NCI-H1092 treated with DMSO at 0.1 percent for 48 hours (cell line): ENCODE data around the gene GLT8D1.

Experiments used
- DNase-seq: peaks from one replicate; lab custom pipeline; 2025; lab: John Stamatoyannopoulos, UW

Gene GLT8D1

DNA sequence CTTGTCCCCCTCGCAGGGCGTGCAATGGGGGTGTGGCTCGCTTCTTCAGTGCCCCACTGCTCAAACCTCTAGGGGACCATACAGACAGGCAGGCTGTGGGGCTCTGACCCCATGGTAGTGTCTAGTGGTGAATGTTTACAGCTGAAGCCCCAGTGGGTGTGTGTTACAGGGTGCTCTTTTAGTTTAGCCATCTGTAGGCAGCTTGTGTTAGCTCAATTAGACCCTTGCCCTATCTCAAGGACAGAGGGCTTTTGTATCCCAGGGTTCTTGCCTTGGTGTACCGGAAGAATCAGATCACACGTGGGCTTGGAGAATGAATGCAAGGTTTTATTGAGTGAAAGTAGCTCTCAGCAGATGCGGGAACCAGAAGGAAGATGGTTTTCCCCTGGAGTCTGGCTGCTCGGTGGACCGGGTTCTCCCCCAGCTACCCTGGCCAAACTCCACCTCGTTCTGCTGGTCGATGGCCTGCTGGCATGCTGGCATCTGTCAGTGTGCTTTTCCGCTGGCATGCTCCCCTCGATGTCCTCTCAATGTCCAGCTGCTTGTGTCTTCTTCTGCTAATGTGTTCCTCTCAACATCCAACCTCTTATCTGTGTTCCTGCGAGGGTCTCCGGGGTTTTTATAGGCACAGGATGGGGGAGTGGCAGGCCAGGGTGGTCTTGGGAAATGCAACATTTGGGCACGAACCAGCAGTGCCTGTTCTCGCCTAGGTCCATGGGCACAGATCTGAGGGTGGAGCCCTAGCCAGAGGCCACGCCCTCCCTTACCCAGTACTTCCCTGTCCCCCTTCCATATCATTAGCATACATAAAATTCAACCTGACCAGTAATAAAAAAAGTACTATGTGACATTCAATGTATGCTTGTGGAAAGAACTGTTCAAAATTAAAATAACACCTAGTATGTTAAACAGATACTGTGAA is 7.0 kb upstream of the GLT8D1 start:
- DNase-seq = no peak

GRCh38 chr3:52710512-52710911 is 4.9 kb upstream of the GLT8D1 start:
- DNase-seq = no peak

DNA sequence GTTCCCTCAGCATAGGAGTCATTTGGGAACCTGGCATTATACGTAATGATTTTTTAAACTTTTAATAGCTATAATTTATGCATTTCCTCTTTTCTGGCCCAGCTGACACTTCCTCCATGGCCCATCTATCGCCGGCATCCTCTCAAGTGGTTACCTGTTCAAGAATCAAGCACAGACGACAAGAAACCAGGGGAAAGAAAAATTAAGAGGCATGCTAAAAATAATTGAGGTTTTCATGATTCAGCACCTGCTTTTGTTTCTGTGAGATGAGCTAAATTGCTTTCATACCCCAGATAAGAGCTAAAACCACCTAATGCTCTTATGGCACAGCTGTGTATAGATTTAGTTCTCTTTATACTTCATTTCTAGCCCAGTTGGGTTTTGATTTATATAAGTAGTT is 2.0 kb upstream of the GLT8D1 start:
- no peak for DNase-seq

DNA sequence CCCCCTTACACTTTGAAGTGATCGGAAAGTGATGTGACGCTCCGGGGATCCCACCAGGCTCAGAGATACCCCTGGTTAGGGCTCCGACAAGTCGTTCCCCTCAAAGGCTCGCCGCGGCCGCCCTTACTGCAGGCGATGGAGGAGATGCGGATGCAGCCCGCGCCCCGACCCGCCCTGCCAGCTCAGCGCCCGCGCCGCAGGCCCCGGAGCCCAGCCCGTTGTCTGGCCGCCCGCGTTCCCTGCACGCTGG is 228 bp downstream of the GLT8D1 start:
- DNase-seq = no peak

GRCh38 chr3:52704611-52705437 is 767 bp downstream of the GLT8D1 start:
- DNase-seq = no peak

DNA sequence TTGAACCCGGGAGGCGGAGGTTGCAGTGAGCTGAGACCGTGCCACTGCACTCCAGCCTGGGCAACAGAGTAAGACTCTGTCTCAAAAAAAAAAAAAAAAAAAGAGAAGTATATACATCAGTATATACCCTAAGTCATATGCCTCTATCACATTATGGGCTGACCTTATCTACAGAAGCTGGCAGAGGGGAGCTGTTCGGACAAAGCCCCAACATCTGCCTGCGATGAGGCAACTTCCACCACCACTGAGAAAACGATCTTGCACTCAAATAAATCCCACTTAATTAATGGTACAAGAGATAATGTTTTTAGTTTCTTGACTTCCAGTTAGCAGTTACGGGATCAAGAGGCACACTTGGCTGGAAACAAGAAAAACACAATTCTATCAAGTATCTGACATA is 2.2 kb downstream of the GLT8D1 start:
- no peak for DNase-seq

- no peak for DNase-seq
Measured at GRCh38 chr3:52697632-52697965, 8.0 kb downstream of the GLT8D1 start.

- no peak for DNase-seq
Measured at GRCh38 chr3:52696830-52697631, 8.6 kb downstream of the GLT8D1 start.

- DNase-seq = no peak
Measured at GRCh38 chr3:52695798-52696671, 9.6 kb downstream of the GLT8D1 start.

DNA sequence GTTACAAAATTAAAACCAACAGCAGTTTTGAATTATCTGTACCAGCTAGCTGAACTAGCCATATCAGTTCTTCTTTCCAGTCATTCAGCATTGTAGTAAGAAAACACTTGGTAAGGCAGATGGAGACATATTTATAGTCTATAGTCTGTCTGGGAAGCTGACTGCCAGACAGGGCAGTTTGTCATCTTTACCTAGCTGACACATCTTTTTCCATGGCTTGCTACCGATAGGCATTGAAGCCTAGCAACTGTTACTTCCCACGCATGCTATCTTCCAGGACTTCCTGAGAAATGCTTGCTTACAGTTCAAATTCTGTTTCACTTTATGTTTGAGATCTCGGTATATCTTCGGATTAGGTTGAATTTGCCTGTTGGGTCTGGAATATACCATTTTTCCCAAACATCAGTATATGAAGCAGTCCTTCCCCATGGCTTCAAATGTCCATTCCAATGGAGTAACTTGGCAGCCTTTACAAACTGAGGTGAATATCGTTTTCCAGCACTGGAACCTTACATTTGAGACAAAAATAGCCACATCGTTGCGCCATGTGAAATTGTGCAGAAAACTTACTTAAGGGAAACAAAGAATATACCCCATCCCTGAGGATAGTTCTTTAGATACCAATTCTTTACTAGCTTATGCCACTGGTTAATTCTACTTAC is 10.9 kb downstream of the GLT8D1 start:
- no peak for DNase-seq

GRCh38 chr3:52693071-52693470 is 12.5 kb downstream of the GLT8D1 start:
- no peak for DNase-seq

- no peak for DNase-seq
Measured at GRCh38 chr3:52690560-52690959, 15.0 kb downstream of the GLT8D1 start.

- no peak for DNase-seq
Measured at GRCh38 chr3:52689151-52689550, 16.4 kb downstream of the GLT8D1 start.

DNA sequence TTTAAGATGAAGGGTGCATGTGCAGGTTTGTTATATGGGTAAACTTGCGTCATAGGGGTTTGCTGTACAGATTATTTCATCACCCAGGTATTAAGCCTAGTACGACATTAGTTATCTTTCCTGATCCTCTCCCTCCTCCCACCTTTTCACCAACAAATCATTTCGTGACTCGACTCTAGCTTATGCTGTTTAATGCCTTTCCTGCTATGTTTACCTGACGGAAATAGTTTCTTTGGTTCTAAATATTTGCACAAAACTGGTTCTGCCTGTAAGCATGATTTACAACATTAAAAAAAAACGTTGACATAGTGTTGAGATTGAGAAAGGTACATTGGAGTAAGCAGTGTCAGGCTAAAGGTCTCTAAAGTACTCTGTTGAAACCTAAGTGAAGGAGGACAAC is 17.3 kb downstream of the GLT8D1 start:
- DNase-seq = no peak

DNA sequence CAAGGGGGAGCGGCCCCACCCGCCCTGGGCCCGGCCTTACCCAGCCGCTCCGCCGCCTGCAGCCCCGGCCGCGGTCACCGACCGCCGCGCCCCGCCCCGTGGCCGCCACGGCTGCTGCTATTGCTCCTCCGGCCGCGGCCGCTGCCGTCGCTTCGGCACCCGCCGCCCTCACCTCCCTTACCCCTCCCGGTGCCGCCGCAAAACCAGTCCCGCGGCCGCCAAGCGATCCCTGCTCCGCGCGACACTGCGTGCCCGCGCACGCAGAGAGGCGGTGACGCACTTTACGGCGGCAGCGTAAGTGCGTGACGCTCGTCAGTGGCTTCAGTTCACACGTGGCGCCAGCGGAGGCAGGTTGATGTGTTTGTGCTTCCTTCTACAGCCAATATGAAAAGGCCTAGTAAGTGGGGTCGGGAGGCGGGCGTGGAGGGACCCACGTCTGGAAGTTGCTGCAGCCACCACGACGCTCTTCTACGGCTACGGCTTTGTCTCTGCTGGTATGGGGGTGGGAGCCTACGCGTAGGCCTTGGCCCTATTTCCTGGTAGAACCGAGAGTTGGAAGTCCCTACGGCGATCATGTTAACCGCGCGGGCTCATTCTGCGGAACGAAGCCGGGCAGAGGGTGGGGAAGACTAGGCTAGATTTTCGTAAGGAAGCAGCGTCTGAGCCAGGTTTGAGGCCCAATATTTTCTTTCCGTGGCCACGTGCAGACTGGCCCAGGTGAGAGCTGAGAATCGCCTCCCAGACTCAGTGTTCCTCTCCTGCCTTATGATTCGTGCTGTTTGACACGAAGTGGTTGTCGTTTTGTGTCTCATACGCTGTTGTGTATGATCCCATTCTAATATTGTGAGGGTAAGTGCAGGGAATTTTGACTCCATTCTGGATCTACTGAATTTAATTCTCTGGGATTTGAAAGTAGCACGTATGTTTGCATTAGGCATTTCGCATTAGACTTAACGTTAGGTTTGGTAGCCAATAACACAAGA is 19.6 kb downstream of the GLT8D1 start, which contains the start of the genes GNL3 and PBRM1:
Gene GNL3, plus strand, starts transcription at position 324 of the 983 bp plus-strand sequence. Its CDS starts 61 bp downstream, at position 385.
Gene PBRM1, minus strand, starts transcription at position 205 of the 983 bp plus-strand sequence.
- peak; percentile 83 for DNase-seq

DNA sequence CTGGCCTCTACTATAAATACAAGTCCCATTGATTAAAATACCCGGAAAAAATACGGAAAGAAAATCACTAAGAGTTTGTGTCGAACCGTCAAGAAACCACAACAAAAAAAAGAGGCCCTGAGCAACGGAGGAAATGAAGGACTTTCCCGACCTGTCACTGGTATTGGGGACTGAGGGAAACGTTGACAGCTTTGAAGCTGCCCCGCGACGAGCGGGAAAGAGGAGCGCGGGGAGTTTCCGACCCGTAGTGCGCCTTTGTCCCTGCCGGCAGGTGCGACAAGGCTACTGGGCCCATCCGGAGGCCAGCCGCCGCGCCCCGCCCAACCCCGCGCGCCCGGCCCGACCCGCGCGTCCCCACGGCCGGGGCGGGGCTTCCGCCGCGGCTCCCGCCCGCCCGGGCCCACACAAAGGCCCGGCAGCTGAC is 20.3 kb downstream of the GLT8D1 start:
- peak; percentile 76 for DNase-seq

- DNase-seq = no peak
Measured at GRCh38 chr3:52684184-52684583, 21.4 kb downstream of the GLT8D1 start.

GRCh38 chr3:52683611-52684010 is 22.0 kb downstream of the GLT8D1 start:
- no peak for DNase-seq

- no peak for DNase-seq
Measured at GRCh38 chr3:52682016-52682415, 23.6 kb downstream of the GLT8D1 start.

- DNase-seq = no peak
Measured at GRCh38 chr3:52681596-52681995, 24.0 kb downstream of the GLT8D1 start.
